ENCODE results near the gene CDH8. TPM values are rescaled to one million over a fixed set of nuclear protein-coding genes. Genes with fewer than 3 reads are reported as not detected.

Gene CDH8
- total RNA-seq, 1 experiment from 2014 or later, result 0.42 TPM

- BruUV-seq (replicated peaks), result no TSS peak
- no peak for TF ChIP-seq CTCF (IDR thresholded peaks at IDR 0.05; ENCODE audit: unreplicated experiment)
- ChIA-PET POLR2A (no interaction called here), CTCF (no interaction called here)
- H3K9me3 Mint-ChIP-seq (ENCODE audit: unreplicated experiment), result no peaks in the 10 kb centered on the region
- intact Hi-C loops (cut with micrococcal nuclease), result no loop called here
- peaks cover 58% of the 10 kb centered on the region for H3K27me3 Mint-ChIP-seq (ENCODE audit: insufficient read depth, unreplicated experiment)
- no peak for DNase-seq (ENCODE audit: unreplicated experiment)
- no peak overlapping the region for H3K27ac Mint-ChIP-seq (ENCODE audit: low read depth, unreplicated experiment)
- no peak overlapping the region for H3K4me3 Mint-ChIP-seq (ENCODE audit: unreplicated experiment)
- no peaks in the 10 kb centered on the region for H3K36me3 Mint-ChIP-seq (ENCODE audit: insufficient read depth, unreplicated experiment)
- no peaks in the 10 kb centered on the region for H3K4me1 Mint-ChIP-seq (ENCODE audit: insufficient read depth, unreplicated experiment)
Measured at GRCh38 chr16:61645561-61645960, 390.7 kb downstream of the CDH8 start.

- Mint-ChIP-seq H3K36me3 (ENCODE audit: insufficient read depth, unreplicated experiment) (no peaks in the 10 kb centered on the region), H3K4me1 (ENCODE audit: insufficient read depth, unreplicated experiment) (no peaks in the 10 kb centered on the region), H3K27me3 (ENCODE audit: insufficient read depth, unreplicated experiment) (peaks cover 53% of the 10 kb centered on the region), H3K9me3 (ENCODE audit: unreplicated experiment) (no peaks in the 10 kb centered on the region), H3K4me3 (ENCODE audit: unreplicated experiment) (no peak overlapping the region), H3K27ac (ENCODE audit: low read depth, unreplicated experiment) (no peak overlapping the region)
- intact Hi-C loops (cut with micrococcal nuclease), result no loop called here
- no TSS peak for BruUV-seq (replicated peaks)
- TF ChIP-seq CTCF (IDR thresholded peaks at IDR 0.05; ENCODE audit: unreplicated experiment), result no peak
- POLR2A ChIA-PET, result no interaction called here
- DNase-seq (ENCODE audit: unreplicated experiment), result no peak
- CTCF ChIA-PET, result no interaction called here
Measured at GRCh38 chr16:61644736-61645135, 391.5 kb downstream of the CDH8 start.

GRCh38 chr16:61617219-61617783 lies 418.9 kb downstream of the CDH8 start:
- no peak for TF ChIP-seq CTCF (IDR thresholded peaks at IDR 0.05; ENCODE audit: unreplicated experiment)
- BruUV-seq (replicated peaks), result no TSS peak

GRCh38 chr16:61616088-61616487 lies 420.1 kb downstream of the CDH8 start:
- ChIA-PET CTCF (interaction anchor here (0.9 kb wide), 1 partner anchor 47 kb away, joined by 3 read pairs; no protein-coding TSS in a partner anchor), POLR2A (no interaction called here)
- no peak for DNase-seq (ENCODE audit: unreplicated experiment)
- peaks cover 39% of the 10 kb centered on the region for H3K27me3 Mint-ChIP-seq (ENCODE audit: insufficient read depth, unreplicated experiment)
- H3K27ac Mint-ChIP-seq (ENCODE audit: low read depth, unreplicated experiment), result no peak overlapping the region
- no TSS peak for BruUV-seq (replicated peaks)
- intact Hi-C loops (cut with micrococcal nuclease), result no loop called here
- no peaks in the 10 kb centered on the region for H3K36me3 Mint-ChIP-seq (ENCODE audit: insufficient read depth, unreplicated experiment)
- no peak overlapping the region for H3K4me3 Mint-ChIP-seq (ENCODE audit: unreplicated experiment)
- H3K4me1 Mint-ChIP-seq (ENCODE audit: insufficient read depth, unreplicated experiment), result no peaks in the 10 kb centered on the region
- no peak for TF ChIP-seq CTCF (IDR thresholded peaks at IDR 0.05; ENCODE audit: unreplicated experiment)
- H3K9me3 Mint-ChIP-seq (ENCODE audit: unreplicated experiment), result no peaks in the 10 kb centered on the region

More at GRCh38 chr16:61617219-61617783, 418.9 kb downstream of the CDH8 start:
- Mint-ChIP-seq H3K9me3 (ENCODE audit: unreplicated experiment) (no peaks in the 10 kb centered on the region), H3K4me3 (ENCODE audit: unreplicated experiment) (no peak overlapping the region), H3K27me3 (ENCODE audit: insufficient read depth, unreplicated experiment) (peaks cover 31% of the 10 kb centered on the region), H3K36me3 (ENCODE audit: insufficient read depth, unreplicated experiment) (no peaks in the 10 kb centered on the region), H3K27ac (ENCODE audit: low read depth, unreplicated experiment) (no peak overlapping the region), H3K4me1 (ENCODE audit: insufficient read depth, unreplicated experiment) (no peaks in the 10 kb centered on the region)
- intact Hi-C loops (cut with micrococcal nuclease), result no loop called here
- ChIA-PET POLR2A (no interaction called here), CTCF (no interaction called here)
- DNase-seq (ENCODE audit: unreplicated experiment), result no peak
